GM19193 (cell line): ENCODE measurements around the gene GAL3ST1.

Source experiments
- POLR2A ChIP-seq: IDR thresholded peaks from 4 replicates; pipeline ENCODE4 v1.6.1; 2011; ENCODE audit not compliant: insufficient read depth, insufficient read length; ENCODE audit errors: extremely low read depth

GAL3ST1 gene, protein sequence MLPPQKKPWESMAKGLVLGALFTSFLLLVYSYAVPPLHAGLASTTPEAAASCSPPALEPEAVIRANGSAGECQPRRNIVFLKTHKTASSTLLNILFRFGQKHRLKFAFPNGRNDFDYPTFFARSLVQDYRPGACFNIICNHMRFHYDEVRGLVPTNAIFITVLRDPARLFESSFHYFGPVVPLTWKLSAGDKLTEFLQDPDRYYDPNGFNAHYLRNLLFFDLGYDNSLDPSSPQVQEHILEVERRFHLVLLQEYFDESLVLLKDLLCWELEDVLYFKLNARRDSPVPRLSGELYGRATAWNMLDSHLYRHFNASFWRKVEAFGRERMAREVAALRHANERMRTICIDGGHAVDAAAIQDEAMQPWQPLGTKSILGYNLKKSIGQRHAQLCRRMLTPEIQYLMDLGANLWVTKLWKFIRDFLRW

DNA sequence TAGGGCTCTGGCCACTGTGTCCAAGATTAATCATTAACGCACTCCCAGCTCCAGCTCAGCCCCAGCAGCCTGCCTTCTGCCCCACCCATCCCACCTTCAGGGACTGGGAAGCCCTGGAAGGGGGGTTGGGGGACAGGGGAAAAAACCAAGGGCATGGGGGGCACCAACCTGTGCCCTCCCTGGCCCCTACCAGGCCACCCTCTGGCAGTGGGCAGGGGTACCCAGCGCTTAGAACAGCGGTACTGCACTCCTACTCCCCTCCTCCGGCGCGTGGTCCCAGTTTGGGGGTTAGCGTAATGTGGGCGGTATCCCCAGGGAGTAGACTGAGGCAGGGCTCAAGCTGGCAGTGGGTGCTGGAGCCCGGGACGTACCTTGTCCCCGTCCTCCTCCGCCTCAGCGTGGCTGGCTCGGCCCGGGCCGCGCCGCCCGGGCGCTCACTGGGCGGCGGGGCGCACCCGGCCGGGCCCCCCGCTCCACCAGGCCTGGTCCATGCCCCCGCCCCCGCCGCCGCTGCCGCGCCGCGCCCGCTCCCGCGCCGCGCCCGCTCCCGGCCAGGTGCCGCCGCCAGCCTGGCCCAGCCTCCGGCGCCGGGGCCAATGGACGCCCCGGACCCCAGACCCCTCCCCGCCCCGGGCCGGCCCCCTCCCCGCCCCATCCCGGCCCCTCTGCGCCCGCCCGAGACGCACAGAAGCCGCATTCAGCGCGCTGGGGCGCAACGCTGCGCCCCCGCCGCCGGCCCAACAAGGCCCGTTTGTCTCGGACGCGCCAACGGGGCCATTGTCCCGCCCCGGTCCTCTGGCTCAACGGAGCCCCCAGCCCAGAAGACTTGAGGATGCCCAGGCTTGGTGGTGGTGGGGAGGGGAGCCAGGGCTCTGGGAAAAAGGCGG is at the start of gene GAL3ST1:
Gene GAL3ST1 (minus strand): TSS at position 571 of the 887 bp plus-strand sequence. CDS start 17,273 bp downstream, outside the sequence.
- no peak for TF ChIP-seq POLR2A

DNA sequence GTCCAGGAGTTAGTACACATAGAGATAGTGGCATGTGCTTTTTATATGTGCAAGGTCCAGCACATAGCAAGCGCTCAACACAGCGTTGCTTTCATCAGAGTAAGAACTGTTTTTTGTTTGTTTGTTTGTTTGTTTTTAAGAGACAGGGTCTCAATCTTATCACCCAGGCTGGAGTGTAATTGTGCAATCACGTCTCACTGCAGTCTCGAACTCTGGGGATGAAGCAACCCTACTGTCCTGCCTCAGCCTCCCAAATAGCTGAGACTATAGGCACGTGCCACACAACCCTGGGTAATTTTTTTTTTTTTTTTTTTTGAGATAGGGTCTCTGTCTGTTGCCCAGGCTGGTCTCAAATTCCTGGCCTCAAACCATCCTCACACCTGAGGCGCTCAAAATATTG is 43.4 kb upstream of the GAL3ST1 start:
- no peak for TF ChIP-seq POLR2A

DNA sequence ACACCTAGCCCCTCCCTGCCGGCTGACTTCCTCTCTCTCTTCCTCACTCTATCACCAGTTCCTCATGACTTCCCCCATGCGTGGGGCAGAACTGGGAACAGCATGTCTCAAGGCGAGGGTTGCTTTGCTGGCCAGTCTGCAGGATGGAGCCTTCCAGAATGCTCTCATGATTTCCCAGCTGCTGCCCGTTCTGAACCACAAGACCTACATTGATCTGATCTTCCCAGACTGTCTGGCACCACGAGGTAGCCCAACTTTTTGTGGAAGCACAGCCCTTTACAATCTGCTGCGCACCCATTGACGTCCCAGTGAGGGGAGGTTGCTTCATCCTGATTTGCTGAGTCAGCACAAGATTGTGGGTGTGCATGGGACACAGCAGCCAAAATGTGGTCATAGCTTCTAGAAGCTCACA is 41.1 kb upstream of the GAL3ST1 start:
- TF ChIP-seq POLR2A = no peak

DNA sequence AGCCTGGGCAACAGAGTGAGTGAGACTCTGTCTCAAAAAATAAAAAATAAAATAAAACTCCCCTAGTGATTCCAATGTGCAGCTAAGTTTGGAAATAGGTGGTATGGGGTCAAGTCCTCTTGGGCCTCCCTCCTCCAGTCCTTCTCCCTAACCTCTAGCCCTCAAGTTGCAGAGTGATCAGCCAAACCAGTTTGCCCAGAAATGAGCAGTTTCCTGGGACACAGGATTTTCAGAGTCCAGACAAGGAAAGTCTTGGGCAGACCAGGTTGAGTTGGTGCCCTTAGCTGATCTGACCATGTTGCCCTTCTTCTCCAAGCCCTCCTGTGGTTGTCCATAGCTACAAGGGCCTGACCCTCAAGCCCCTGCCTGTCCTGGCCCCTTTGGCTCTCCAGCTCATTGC is 40.4 kb upstream of the GAL3ST1 start:
- TF ChIP-seq POLR2A = no peak

DNA sequence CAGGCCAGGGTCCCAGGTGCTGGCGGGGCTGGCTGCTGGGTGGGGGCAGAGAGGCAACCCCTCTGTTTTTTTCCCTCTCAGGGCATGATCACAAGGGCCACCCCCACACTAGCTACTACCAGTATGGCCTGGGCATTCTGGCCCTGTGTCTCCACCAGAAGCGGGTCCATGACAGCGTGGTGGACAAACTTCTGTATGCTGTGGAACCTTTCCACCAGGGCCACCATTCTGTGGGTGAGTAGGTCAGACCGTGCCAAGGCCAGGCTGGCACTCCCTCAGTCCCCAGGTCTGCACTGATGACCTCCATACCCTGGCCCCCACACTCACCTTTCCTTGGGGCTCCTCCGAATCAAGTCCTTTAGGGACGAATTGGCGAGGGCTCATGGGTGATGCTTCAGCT is 39.8 kb upstream of the GAL3ST1 start:
- TF ChIP-seq POLR2A = no peak

DNA sequence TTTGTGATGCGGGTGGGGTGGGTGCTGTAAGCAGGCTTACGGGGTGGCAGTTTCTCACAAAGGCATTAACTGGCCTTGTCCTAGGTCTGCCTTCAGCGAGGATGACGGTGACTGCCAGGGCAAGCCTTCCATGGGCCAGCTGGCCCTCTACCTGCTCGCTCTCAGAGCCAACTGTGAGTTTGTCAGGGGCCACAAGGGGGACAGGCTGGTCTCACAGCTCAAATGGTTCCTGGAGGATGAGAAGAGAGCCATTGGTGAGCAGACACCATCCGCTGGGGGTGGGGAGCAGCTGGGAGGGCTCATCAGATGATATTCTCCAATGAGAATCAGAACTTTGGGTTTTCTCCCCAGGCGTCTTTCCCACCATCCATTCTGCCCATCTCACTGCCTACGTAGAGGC is 38.3 kb upstream of the GAL3ST1 start:
- no peak for TF ChIP-seq POLR2A

DNA sequence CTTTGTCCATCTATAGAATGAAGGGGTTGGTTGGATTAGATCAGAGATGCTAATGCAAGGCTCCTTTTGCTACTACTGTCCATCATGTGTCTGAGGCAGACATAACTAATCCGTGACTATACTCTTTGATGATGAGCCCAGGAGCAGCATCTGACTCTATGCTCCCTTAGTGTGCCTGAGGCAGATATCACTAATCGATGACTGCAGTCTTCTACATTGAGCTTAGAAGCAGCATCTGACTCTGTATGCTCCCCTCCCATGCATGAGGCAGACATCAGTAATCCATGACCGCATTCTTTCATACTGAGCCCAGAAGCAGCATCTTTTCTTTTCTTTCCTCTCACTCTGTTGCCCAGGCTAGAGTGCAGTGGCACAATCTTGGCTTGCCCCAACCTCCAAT is 36.7 kb upstream of the GAL3ST1 start:
- no peak for TF ChIP-seq POLR2A

DNA sequence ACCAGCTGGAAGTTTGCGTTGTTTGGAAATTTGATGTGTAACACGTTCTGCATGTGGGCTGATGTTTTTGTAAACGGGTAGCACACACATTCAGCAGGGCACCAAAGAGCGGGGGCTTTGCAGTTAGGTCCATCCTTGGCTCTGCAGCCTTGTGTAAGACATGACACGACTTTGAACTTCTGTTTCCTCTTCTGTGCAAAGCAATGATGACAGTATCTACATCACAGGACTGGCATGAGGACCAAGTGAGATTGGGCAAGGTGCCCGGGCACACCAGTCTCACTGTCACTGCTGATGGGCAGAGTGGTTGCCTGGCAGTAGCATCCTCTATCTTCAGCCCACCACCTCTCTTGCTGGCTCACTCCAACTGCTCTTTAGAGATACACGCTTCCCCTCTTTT is 35.8 kb upstream of the GAL3ST1 start:
- no peak for TF ChIP-seq POLR2A

DNA sequence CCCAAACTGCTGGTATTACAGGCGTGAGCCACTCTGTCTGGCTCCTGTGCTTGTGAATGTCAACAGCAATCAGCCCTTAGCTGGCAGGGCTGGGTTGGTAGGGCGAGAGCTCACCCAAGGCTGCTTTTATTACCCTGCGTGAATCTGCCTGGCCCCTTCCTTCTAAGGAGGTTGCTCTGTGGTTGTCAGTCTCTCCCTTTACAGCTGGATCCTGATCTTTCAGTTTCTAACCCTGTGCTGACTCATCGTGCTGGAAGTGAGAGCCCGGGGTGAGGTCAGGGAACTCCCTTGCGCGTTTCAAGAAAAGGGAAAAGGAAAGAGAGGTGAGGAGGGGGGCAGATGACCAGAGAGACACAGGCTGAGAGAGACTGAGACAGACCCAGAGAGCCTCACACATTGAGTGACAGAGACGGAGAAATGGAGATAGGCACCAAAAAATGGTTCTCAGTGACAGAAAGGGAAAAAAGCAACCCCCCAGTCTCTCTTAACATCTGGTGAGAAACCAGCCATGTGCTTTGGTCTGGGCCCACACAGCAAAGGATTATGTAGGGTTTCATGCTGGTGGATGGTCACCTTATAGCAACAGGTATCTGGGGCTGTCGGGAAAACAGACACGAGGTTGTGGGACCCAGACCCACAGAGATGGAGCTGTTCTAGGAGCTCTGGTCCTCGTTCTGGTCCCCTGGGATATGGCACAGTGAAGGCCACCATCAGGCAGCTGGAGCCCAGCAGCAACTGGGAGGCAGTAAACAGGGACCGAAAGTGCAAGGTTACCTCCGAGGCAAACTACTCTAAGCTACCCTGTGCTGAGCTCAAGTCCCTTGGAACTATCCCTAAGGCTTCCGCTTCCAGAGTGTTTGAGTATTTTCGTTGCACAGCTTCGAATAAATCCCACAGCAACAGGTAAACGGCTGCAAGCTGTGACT is 35.1 kb upstream of the GAL3ST1 start:
- TF ChIP-seq POLR2A = no peak

DNA sequence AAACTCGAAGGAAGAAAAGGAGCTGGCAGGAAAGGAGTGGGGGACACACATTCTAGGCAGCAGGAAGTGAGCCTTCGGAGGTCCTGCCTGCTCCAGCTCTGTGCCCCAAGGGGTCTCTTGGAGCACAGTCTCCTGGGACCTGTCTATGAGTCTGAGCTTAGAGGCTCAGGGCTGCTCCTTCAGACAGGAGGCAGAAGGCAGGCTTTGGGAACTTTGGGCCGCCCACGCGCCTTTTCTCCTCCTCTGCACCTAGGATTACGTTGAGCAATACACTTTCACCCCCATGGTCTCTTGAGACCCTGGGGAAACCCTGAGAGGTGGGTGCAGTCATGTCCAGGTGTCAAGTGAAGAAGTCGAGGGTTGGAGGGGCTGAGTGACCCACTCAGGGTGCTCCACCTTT is 33.5 kb upstream of the GAL3ST1 start:
- TF ChIP-seq POLR2A = peak; percentile 19

DNA sequence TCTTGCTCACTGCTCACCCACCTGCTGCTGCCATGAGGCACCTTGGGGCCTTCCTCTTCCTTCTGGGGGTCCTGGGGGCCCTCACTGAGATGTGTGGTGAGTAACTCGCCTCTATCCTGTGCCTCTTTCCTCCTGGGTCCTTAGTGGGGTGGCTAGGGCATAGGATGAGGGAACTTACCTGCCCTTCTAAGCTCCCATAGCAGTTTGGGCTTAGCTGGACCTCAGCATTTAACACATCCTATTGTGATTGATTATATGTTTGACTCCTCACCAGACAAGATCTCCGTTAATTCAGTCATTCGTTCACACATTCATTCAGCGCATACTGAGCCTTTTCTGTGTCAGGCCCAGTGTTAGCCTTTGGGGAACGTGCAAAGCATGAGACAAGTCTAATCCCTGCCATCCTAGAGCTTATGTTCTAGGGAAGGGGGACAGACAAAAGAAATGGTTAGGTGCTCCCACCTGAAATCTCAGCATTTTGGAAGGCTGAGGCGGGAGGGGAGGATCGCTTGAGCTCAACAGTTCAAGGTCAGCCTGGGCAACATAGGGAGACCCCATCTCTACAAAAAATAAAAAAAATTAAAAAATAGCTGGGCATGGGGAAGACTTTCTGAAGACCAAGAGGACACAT is 33.0 kb upstream of the GAL3ST1 start:
- TF ChIP-seq POLR2A = no peak

DNA sequence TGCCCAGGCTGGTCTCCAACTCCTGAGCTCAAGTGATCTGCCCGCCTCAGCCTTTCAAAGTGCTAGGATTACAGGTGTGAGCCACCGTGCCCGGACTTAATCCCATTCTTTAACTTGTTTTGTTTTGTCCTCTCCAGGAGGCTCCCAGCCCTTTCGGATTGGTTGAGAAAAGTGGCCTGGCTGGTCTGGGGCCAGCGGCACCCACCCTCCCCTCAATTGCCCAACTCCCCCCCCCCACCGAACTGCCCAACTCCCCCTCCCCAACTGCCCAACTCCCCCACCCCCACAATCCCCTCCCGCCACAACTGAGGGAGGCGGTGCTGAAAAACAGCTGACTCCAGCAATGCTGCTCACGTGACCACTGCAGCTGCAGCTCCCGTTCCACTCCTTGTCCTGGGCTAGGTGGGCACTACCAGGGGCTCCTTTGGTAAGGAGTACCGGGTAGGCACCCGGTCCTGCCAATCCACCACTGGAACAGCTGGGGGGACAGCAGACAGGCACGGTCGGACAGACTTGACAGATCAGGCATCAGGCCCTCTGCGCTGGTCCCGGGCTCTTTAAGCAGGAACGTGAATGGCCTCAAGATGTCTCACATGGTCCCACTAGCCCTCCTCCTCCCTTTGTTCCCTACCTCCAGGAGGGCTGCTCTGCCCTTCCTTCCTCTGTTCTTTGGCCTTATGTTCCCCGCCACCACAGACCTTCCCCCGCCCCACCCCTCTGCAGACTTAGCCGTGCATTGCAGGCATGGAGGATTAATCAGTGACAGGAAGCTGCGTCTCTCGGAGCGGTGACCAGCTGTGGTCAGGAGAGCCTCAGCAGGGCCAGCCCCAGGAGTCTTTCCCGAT is 32.2 kb upstream of the GAL3ST1 start, which contains the start of gene TCN2:
Gene TCN2 (plus strand): TSS at position 720 of the 845 bp plus-strand sequence. CDS start 158 bp downstream, outside the sequence.
- TF ChIP-seq POLR2A = peak; percentile 37

DNA sequence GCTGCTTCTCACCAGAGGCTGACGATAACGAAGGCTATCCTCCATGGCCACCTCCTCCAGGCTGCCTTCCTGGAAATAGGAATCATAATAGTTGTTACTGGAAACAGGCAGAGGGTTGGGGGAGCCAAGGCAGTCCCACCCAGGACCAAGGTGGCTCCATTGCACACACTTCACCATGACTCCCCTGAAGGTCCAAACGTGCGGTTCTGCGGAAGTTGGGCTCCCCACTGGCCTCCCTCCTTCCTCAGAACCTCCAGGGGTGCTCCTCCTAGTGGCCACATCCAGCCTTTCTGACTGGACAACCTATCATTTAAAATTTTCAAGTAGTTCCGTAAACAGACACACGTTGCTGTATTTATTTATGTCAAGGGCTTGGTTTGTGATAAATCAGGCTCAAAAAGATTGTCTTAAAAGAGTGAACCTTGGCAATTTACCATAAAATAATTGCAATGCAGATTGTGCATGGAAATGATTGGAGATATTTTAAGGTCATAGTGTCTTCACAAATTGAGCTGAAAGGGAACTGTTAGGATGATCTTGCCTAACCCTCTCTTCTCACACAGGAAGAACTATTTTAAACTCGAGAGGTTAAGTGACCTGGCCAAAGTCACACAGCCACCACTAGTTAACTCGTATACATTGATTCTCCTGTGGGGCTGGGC is 31.1 kb upstream of the GAL3ST1 start:
- no peak for TF ChIP-seq POLR2A
